Stimulated activated CD4-positive, alpha-beta T cell treated with anti-CD3 and anti-CD28 coated beads, TNF-alpha, amount 100 ng/mL, for 1 hour (primary cell): ENCODE data around the gene PRKCE.

Experiments used
- DNase-seq, 3 donors: peaks; one replicate each; pipeline ENCODE4 v3.0.0-alpha.2; 2020; ENCODE audit warnings: low read depth in 3 of 3, low spot score in 1 of 3

PRKCE gene

DNA sequence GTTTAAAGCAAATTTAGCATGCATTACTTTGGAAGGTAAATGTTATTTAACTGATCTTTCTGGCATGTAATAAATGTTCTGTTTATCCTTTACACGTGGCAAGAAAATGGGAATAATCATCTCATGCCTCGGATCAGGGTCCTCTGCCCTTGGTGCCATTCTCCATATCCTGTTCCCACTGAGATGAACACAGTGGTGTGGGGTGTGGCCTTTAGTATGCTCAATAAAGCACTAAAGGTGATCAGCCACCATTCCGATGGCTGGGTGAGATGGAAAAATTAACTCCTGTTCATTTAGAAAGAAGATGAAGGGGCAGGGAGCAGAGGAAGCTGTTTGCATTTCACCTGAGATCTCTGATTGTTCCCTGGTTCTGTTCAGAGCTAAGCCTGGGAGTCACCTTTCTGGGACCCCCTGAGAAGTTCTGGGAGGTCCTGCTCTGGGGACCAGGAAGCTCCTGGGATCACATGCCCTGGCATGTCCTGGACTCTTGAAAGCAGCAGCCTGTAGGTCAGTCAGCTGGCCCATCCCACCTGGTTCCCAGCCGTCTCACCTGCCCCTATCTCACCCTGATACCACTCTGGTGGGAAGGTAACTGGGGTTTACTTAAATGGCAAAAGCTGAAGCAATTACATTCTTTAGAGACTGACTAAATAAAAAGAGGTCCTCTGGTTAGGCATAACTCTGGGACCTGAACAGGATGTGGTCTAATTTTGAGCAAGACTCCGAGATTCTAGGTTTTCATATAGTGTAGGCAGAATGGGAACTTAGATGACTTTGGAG, 356.8 kb downstream of the PRKCE start:
- DNase-seq: no peak

GRCh38 chr2:46009315-46009714, 357.8 kb downstream of the PRKCE start:
- DNase-seq: no peak

GRCh38 chr2:46009772-46010171, 358.3 kb downstream of the PRKCE start:
- DNase-seq: no peak

DNA sequence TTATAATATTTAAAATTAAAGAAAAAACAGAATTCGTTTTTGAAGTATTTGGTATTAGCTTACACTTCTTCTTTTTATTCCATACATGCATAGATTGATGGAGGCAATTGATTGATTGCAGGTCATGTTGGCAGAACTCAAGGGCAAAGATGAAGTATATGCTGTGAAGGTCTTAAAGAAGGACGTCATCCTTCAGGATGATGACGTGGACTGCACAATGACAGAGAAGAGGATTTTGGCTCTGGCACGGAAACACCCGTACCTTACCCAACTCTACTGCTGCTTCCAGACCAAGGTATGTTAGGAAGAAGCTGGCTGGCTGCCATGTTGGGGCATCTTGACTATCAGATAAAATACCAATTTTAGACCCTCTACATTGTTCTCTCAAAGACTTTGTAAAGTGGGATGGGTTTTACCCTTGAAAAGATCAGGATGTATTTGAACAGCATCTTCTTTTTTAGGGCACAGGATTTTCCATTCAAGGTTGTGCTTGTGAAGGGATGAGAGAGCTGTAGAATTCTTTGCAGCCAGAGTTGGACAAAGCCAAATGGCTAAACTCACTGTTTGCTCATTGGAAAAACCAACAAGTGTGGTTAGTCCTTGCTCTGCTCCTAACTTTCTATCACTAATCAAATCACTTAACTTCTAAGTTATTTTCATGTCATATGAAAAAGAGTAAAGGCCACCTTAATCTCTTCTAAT, 358.9 kb downstream of the PRKCE start:
- DNase-seq: no peak

- no peak for DNase-seq
These were observed 359.5 kb downstream of the PRKCE start for GRCh38 chr2:46010925-46011490.

- no peak for DNase-seq
These were observed 361.3 kb downstream of the PRKCE start for GRCh38 chr2:46012618-46013240.

DNA sequence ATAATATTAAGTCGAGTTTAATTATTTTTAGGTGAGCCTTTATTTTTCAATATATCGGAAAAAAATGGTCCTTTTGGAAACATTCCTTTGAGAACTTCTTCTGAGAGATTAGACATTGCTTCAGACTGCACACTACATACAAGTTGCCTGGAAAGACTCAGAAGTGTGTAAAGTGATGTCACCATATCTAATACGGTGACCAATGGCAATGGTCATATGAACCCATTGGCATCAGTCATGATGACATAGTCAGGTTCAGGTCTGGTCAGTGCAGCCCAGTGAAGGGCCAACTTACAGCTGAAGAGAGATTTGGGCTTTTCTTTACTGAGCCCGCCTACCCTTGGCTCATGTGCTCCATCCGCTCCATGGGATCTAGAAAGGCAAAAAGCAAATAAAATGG, 362.3 kb downstream of the PRKCE start:
- no peak for DNase-seq

- DNase-seq: no peak
These were observed 363.6 kb downstream of the PRKCE start for GRCh38 chr2:46014911-46015654.

DNA sequence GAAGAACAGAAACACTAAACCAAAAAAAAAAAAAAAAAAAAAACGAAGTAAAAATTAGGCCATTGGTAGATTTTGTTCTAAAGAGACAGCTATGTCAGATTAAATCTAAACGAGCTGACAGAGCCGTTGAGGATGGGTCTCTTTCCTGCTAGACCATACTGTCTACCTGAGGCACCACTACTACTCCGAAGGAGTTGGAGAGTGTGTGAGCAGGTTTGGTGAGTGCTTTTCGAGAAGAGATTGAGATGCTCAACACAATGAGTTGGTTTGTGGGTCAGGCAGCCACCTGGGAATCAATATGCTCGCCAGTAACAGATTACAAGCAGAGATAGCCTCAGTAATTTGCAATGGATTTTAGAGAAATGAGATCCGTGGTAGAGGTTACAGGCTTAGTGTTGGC, 364.2 kb downstream of the PRKCE start:
- no peak for DNase-seq

GRCh38 chr2:46016091-46016490, 364.6 kb downstream of the PRKCE start:
- DNase-seq: no peak

- no peak for DNase-seq
These were observed 367.5 kb downstream of the PRKCE start for GRCh38 chr2:46018773-46019591.

DNA sequence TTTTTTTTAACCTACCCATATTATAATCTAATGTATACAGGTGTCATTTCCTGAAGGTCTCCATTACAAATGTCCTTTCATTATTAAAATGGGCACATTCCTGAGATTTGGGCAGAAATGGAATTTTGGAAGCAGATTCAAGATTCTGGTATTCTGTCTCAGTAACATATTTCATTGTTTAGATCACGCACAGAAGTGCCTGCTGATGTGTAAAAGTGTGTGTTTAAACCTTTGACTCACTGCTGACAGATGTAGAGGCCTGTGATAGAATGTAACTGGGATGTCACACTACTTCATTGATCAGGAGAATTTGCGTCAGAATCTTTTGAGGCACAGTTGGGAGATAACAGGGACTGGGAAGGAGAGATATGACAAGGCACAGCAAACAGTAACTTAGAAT, 368.9 kb downstream of the PRKCE start:
- DNase-seq: no peak

DNA sequence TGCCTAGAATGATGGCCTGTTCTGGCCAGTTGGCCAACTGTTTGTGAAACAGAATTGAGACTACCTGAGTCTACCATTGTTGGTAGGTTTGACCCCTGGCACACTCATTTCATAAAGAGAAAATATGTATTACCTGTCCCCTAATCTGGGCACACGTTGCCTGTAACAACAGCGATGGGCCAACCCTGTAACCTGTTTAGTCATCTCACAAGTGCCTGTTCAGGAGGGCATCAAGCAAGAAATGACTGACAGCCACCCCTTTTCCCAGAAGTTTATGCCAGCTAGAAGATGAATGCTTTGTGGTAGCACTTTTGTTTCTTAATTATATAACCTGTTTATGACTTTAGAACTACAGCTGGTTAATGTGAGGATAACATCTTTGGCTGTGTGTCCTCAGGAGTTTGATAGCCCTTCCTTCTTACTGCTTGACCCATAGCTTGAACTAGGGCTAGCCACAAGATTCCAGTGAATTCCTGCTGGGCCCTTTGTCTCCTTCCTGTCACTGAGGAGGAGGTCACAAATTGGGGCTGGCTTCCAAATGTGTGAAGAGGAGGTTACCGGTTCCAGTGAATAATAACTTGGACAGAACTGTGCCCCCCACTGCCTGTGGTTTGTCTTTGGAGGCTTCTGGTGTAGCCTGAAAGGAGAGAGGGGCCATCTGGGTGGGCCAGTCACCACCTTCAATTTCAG, 371.8 kb downstream of the PRKCE start:
- DNase-seq: no peak

- no peak for DNase-seq
These were observed 372.8 kb downstream of the PRKCE start for GRCh38 chr2:46024146-46024779.

- DNase-seq: no peak
These were observed 373.6 kb downstream of the PRKCE start for GRCh38 chr2:46025081-46025480.

DNA sequence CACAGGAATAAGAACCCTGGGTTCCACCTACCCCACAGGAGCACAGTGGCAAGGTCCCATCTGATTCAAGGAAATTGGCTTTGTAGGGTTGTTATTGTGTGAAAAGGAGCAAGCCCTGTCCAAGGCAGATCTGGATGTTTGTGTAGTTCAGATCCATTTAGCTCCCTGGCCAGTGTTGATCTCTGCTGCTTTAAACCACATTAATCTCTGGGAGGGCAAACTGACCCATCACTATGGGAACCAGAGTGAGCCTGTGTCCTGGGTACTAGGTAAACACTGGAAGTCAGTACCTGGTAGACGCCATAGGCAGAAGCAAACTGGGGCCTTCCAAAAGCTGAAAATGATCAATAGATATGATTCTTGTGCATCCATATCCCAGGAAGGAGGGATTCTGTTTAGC, 374.2 kb downstream of the PRKCE start:
- DNase-seq: no peak

DNA sequence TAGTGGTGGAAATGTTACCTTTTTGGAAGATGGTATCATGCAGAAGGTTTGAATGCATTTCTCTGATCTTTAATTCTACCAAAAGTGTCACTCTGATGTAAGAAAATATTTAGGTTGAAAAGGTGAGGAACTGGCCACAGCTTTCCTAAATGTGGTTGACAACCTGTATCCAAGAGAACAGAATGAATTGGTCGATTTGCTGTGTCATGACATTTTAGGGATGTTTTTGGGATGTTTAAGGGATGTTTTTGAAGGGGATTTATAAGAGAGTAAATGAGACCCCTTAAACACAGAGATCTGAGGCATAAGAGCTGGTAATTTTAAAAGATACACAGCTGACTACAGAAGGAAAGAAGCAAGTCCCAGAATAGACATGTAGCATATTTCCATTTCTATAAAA, 375.0 kb downstream of the PRKCE start:
- no peak for DNase-seq

DNA sequence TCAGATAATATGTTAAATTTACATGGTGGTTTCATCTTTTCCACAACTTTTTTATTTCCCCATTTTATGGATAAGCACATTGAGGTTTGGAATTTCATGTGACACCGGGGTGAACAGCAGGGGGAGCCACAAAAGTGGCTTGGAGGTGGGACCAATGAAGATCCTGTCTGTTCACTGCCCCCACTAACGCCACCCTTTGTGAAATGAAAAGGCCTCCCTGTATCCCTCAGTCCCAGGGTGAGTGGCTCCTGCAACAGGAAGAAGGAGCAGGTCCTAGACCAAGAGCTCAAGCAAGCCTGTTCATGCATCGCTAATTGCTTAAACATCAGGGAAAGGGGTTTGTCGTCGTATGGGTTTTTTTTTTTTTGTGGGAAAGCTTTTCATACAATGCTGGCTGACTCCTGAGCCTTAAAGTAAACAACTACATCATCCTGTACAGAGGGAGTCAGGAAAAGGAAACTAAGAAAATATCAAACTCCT, 377.9 kb downstream of the PRKCE start:
- no peak for DNase-seq

GRCh38 chr2:46030330-46030729, 378.9 kb downstream of the PRKCE start:
- DNase-seq: no peak
